Hematopoietic multipotent progenitor cell treated with erythropoietin and hydrocortisone succinate and interleukin-3 and kit ligand, for 15 days (in vitro differentiated cells): ENCODE results near the gene PPM1L.

ENCODE experiments used
- DNase-seq: peaks from one replicate; pipeline ENCODE4 v3.0.0-alpha.2; 2015; ENCODE audit warnings: low spot score

The PPM1L gene

DNA sequence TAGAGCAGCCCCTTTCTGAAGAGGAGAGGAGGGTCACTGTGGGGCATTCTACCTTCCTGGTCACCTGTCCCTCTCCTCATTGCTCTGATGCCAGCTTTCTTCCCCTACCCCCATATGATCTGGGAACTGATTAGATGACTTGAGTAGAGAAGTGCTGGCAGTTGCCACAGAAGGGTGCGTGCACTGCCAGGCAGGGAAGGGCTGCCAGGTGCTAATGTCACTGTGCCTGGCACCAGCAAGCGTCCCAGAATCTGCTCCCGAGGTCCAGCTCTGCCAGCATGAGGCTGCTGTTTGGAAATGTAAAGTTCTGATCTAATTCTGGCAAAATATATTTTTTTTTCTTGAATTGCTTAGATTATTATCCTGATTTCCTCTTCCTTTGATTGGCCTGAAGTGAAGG, 52.8 kb downstream of the PPM1L start:
- DNase-seq: no peak

DNA sequence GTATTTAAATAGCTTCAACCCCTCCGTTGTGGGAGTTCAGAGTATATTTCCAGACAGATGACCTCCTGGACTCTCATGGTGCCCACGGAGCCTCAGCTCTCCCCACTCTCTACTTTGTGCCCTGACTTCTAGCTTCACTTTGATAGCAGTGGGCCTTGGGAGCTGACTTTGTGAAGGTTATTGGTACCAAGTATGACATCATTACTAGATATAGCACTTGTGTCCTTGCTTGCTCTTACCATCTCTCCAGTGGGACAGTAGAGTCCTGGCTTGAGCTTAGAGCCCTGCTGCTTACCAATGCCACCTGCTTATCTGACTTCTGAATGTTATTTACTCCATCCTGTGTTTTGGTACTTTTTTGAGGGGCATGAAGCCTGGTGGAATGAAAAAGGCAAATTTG, 53.4 kb downstream of the PPM1L start:
- DNase-seq: no peak

DNA sequence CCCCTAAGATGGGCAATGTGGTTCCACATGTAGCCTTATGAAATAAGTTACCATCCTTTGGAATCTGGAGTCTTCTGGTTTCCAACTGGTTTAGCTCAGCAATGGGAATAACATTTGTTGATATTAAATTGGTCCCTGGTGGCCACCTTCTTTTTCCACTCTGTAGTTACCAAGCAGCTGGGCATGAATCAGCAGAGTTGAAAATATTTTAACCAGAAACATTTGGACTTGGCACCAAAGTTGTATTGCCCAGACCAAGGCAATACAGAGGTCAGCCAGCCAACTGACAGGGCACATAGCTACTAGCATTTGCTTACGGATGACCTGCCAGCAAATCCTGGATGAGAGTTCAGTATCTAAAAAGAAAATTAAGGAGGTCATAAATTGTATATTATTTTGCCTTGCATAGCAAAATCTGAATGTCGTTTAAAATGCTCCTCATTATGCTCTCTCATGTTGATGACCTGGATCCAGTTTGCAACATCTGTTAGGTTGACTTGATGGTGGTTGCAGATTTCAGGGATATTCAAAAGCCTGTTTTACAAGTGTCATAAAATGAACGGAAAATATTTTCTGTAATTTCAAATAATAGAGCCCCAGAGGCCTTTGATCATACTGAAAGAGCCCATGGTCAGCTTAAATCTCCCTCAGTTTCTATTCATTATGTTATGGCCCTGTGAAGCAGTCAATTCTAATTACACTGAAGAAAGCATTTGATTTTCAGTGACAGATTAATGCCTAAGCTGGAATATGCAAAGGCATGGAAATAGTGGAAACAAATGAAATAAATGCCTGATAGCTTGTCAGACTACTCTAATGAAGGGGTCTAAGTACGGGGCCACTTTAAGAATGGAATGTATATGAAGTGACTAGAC, 54.6 kb downstream of the PPM1L start:
- DNase-seq: no peak

DNA sequence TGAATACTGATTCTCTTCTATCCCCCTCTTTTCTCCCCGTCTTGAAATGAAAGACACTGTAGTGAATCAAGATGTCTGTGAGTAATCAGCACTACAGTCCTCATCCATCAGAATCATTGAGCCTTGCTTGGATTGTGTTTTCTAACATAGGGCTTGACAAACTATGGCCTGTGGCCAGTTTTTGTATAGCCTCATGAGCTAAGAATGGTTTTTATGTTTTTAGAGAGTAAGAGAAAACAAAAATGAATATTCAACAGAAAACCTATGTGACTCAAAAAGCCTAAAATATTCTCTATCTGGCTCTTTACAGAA, 55.2 kb downstream of the PPM1L start:
- no peak for DNase-seq

GRCh38 chr3:160812304-160812703, 56.3 kb downstream of the PPM1L start:
- DNase-seq: no peak

DNA sequence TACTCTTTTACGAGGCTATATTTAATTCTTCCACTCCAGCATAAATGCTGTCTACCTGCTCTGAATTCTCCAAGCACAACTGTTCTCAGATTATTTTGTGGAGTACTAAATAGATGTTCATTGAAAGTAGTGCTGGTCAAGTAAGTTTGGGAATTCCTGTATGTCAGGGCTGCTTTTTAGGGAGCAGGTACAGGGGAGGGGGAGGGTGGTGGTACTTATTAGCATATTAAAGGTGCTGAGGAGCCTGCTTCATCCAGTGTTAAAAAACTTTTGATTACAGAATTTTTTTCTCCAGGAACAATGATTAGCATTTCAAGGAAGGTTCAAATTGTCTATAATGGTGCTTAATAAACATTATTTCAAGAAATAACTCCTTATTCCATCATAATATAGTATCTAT, 59.2 kb downstream of the PPM1L start:
- no peak for DNase-seq

DNA sequence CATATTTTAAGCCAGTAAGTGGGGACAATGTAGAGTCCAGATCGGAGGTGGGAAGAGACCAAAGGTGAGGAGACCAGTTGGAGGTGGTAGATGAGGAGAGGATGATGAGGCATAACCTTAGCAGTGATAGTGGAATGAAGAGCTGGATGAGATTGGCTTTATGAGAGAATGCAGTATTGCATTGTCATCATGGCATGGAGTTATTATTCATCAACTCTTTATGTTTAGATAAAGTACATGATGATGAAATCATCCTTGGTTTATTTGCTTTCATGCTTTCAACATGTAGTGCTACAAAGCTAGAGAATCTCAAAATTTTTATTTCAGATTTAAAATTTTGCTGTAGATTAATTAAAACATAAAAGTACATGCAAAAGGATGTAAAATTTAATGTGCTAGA, 64.0 kb downstream of the PPM1L start:
- no peak for DNase-seq

DNA sequence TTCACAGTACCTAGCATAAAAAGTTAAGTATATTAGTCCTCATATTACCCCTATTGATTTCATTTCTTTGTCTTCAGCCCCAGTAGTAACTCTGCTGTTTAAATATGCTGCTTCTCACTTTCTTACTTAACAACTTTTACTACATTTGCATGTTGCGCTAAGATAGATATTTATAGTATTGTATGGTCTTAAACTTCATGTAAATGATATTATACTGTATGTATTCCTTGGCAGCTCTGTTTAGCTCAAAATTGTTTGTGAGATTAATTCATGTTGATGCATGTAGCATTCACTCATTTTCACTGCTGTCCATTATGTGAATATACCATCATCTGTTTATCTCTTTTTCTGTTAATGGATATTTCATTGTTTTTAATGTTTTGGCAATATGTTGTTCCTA, 64.4 kb downstream of the PPM1L start:
- no peak for DNase-seq

DNA sequence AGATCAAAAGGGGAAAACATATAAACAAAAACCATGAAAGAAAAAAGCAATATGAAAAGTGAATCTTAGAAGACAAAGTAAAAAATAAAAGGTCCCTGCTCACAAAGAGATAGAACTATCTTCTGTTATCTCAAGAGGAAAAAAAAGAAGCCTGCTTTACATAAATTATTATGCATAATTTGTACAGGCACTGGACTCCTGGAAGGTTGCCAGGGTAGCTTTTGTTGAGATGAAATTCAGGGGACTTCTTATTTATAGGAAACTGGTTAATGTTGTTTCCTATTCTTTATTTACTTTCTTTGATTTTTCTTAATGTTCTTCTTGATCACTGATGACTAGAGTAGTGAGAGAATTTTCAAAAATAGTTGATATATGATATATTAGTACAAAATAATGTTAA, 66.9 kb downstream of the PPM1L start:
- no peak for DNase-seq

DNA sequence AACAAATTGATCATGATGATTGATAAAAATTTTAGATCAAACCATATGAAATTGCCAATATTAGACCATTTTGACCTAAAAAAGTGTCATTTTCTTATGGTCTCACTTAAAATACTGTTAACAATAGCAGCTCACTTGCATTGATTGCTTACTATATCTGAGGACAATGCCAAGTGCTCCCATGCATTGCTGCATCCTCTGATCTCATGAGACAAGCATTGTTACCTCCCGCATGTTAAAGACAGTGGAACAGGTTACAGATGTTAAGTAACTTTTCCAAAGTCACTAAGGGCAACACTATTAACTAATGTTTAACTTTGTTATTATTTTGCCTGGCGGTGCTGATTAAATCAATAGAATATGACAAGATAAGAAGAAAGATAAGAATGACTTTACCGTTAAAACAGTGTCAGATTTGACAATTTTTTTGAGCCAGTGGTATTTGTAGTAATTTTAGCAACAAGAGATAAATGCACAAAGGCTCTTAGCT, 69.3 kb downstream of the PPM1L start:
- DNase-seq: no peak

DNA sequence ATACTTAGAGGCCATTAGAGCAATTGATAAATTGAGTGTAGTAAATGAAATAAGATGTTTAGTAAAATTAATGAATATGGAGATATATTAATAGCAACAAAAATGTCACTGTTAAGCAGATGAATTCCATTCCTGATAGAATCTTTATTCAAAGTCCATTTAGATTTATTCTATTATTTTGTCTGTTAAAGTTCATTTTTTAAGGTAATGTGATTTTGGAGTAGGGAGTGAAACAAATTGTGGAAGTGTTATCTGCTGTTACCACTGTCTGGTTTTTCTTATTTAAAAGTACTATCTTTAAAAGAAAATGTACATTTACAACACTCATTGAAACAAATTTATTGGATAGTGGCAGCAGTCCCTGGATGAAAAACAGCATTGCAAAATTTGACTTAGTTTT, 70.4 kb downstream of the PPM1L start:
- no peak for DNase-seq

- DNase-seq: no peak
Measured at GRCh38 chr3:160826991-160827390, 71.0 kb downstream of the PPM1L start.

GRCh38 chr3:160827516-160827915, 71.5 kb downstream of the PPM1L start:
- no peak for DNase-seq

GRCh38 chr3:160828880-160829279, 72.8 kb downstream of the PPM1L start:
- no peak for DNase-seq

DNA sequence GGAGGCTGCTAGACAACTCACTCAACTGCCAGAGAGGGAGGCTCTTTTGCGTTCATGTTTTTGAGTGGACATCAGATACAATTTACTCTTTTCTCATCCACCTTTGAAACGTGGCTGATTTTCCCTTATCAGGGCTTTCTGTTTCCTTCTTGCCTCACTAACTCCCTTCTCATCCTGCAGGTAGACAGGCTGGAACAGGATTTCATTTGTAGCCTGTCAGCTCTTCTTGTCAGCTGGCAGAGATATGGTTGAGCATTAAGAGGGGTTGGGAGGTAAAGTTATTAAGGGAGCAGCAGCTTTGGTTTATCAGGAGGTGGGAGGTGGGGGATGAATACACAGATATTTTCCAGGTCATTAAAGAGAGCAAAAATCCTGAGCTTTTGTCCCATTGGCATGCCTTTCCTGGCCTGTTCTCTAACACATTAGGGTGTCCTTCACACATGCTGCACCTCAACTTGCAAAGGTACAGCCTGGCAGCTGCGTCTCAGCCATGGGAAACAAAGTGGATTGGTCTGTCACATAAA, 73.5 kb downstream of the PPM1L start:
- no peak for DNase-seq

GRCh38 chr3:160830796-160831195, 74.8 kb downstream of the PPM1L start:
- no peak for DNase-seq

GRCh38 chr3:160831401-160831800, 75.4 kb downstream of the PPM1L start:
- DNase-seq: no peak

DNA sequence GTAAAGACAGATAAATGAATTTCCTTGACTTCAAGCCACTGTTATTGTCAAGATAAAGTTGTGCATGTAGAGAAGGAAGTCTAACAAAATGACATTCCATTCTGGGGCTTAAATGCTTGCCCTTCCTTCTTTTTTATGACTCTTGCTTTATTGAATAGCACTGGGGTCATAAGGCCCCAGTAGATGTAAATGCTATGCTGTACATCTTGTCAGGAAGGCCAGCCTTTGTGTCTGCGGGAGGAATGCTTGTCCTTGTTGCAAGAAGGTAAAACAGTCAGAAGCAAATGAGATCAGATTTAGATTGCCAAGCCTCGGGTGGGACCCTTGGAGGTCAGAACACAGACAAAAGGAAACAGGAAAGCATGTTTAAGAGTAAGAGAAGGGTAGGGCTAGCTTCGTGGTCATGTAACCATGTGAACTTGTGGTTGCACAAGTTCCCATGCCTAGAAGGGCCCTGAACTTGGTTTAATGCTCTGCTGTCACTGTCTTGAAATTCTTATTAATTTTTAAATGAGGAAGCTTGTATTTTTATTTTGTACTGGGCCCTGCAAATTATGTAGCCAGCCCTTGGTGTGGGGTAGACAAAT, 81.5 kb downstream of the PPM1L start:
- no peak for DNase-seq

DNA sequence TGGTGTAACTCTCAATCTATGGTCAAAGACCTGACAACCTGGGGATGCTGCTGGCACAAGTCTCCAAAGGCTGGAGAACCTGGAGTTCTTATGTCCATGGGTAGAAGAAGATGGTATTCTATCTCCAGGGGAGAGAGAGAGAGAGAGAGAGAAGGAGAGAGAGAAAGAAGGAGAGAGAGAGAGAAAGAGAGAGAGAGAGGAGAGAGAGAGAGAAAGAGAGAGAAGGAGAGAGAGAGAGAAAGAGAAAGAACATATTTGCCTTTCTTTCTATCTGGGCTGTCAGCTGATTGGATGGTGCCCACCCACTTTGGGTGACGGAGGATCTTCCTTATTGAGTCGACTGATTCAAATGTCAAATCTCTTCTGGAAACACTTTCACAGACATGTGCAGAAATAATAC, 84.6 kb downstream of the PPM1L start:
- no peak for DNase-seq

DNA sequence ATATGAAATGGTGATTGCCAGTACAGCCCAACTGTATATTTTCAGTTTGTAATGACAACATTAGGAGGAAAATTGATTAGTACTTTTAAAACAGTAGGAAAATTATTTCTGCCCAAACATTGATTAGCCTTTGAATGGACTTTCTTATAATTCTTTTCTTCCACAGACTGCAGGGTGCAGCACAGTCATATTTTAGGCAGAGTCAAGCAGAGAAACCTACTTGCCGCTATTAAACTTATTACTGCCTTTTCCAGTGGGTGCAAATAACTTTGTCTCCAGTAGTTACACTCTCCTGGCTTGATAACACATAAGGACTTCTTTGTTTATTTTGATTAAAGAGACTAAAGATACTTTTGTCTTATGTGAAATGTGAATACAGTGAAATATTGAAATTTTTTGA, 85.4 kb downstream of the PPM1L start:
- no peak for DNase-seq

- DNase-seq: no peak
Measured at GRCh38 chr3:160842021-160843005, 86.3 kb downstream of the PPM1L start.

DNA sequence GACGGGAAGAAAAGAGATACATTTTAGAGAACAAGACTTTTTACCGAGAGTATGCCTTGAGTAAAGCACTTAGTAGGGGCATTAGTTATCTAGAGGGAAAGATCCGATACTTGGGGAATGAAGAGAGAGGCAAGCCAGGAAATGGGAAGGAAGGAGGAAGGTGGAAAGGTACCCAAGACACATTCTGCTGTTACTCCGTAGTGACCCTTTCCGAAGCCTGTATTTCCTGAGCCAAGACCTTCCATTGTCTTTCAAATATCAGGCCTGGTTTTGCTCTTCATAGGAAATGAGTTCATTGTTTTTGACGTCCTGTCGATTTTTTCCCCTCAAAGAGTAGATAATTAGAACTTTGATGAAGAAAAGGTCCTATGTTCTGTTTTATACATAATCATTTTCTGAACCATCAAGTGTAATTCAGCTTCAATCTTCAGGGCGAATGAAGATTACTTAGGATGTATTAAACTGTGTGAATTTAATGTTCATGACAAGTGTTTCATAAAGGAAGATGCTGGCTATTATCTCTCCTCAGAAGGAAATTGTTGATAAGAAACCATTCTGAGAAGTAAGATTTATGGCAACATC, 95.7 kb downstream of the PPM1L start:
- no peak for DNase-seq
